KG1 (cell line): ENCODE measurements around the gene ARMC12.
A peak's percentile ranks its signal among the peaks of the same experiment; 100 is the strongest.
"Not testable (repeated sequence)": the region's sequence is repeated elsewhere in the genome, so short reads cannot be mapped to it uniquely, and the experiment has no call there.

Experiments used
- DNase-seq: peaks from one replicate; lab custom pipeline; 2025; lab: John Stamatoyannopoulos, UW

Gene ARMC12

DNA sequence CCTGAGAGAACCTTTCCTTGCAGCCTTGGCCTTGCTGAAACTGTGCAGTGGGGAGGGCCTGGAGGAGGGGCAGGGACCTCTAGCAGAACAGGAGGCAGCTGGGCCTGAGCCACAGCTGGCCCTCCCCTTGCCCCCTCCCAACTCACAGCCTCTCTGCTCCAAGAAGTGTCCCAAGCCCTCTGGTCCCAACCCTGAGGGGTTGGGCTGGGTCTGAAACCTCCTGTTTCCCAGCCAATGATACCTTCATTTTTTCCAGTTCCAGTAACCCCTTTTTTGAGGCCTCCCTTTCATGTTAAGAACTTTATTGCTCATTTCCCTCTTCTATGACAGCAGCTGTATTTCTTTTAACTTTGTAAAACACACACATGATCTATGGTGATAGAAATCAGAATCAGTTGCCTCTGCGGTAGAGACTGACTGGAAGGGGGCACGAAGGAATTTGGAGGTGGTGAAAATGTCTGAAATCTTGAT, 17.9 kb upstream of the ARMC12 start:
- DNase-seq, result peak; percentile 78

DNA sequence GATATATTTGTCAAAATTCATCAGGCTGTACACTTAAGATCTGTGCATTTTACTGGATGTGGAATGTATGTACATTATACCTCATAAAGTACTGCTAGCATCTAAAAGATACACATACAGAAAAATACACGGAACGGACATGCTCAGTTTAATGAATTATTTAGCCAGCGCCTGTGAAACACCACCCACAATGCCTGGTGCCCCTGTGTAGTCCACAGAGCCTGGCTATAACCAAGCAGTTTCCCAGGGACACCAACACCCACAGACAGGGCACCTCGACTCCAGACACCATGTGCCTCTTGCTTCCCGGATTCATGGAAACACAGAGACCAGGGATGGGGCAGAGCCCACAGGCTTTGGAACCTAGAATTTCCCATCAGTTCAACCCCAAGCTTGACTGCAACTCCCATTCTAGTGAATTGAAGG, 17.4 kb upstream of the ARMC12 start:
- peak; percentile 78 for DNase-seq

GRCh38 chr6:35719830-35720733, 16.8 kb upstream of the ARMC12 start:
- peak; percentile 72 for DNase-seq

DNA sequence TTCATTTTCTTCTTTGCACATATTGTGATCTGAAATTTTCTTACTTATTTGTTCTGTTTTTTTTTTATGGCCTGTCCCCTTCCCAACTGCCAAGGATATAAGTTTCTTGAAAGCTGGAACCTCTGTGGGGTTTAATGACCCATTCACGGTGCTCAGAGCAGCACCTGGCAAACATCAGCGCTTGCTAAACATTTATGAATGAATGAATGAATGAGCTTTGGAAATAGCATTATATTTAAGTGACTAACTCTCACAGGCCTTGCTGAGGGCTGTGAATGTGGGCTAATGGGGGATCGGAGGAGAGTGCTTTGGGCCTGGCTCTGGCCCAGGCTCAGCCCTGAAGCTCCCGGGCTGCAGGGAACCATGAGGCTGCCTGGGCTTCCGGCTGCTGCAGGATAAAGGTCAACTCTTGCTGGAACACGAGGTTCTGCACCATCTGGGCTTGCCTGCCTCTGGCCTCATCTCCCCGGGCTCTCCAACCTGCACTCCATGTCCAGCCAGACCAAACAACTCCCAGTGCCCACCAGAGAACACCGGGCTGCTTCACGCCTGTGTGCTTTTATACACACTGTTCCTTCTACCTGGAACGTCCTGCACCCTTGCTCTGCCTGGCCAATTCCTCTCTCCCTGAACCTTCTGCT, 14.6 kb upstream of the ARMC12 start:
- DNase-seq, result no peak

DNA sequence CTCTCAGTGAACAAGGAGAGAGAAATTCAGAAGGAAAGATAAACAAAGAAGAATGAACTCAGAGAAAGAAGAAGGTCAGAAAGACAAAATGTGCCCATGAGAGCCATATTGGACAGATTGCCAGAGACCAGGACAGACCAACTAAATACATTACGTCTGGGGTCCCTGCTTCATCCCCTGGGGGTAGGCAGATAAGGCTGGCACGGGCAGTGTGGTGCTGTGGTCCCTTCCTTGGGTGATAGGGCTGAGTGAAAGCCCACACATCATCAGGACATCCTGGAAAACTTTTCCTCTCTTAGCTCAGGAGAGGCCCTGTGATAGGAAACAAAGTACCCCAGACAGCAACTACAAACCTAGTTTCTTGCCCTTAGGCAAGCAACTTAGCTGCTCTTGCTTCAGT, 13.2 kb upstream of the ARMC12 start:
- DNase-seq, result no peak

- DNase-seq, result no peak
Observed at GRCh38 chr6:35724059-35724458, 12.8 kb upstream of the ARMC12 start.

- DNase-seq, result no peak
Observed at GRCh38 chr6:35724471-35724870, 12.4 kb upstream of the ARMC12 start.

DNA sequence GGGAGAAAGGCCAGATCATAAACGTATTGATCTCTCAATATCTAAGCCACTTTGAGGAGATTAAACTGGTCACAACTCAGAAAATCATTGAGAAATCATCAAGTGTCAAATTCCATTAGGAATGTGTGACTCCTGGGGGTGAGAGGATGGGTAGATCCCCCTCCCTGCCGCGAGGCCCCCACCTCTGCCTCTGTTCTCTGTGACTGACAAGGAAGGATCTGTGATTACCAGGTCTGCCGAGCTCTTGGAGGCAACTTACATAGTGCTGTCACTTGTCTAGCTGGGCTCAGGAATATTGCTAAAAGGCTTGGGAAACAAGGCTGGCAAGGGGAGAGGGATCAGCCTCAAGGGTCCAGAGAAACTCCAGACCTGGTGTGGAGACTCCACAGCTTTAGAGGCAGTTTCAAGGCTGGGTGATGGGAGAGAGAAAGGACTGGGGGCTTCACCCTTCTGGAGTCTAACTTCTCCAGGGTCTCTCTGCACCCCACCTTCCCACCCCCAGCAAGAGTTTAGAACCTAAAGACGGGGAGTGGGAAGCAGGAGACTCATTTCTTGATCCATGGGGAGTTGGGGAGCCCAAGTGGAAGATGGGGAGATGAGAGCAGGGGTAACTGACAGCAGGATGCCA, 11.6 kb upstream of the ARMC12 start:
- DNase-seq, result no peak

DNA sequence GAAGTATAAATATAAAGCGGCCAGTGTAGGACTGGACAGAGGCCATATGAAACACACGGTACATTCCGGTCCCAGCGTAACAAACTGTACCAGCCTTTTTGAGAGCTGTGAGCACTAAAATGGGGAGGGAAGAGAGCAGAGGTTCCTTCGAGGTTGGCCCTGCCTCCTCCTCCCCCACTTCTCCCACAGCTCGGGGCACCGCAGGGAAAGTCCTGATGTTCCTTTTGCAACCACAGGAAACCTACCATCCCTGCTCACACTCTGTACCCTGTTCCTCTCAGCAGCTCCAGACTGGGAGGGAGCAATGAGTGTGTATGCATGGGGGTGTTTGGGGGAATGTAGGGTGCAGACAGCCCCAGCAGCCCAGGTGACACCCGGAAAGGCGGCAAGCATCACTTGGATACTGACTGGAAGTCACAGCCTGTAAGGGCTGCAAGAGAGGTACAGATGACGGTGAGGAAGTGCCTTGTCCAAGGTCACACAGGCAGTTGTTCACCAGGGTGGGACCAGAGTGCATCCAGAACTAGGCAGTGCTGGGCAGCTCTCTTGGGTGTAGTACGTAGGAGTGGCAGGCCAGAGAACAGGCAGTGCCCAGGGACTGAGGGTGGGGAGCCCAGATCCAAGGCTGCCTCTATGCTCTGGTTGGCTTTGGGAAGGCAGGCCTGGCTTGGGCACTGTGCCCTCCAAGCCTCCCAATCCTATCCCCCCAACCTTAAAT, 11.0 kb upstream of the ARMC12 start:
- DNase-seq, result no peak

DNA sequence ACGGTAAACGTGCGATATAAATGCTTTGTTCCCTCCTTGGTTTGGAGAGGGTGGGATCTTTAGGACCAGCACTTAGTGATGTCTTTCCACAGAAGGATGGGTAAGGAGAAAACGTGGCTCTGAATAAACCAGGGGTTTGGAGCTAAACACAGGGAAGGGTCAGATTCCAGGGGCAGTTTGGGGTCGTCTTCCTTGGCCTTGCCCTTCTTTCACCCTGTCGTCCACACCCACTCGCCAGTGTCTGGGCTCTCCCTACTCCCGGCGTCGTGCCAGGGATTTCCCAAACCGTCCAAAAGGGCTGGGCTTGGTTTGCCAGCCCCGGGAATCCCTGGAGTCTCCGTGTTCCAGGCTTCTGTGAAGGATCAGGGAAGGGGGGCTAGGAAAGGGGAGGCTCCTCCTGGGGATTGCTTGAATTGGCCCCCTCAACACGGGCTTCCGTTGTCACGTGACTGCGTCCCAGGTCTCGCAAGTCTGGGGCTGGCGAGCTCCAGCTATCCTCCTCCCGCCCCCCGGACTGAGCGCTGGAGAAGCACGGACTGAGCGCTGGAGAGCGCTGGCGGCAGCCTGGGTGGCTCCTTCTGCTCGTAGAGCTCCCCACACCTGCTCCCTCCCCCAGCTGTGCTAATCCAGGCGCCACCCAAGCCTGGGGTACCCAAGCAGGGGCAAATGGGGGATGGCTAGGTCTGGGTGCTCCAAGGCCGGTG, 9.4 kb upstream of the ARMC12 start:
- DNase-seq, result no peak

GRCh38 chr6:35727935-35728682, 8.7 kb upstream of the ARMC12 start:
- DNase-seq, result peak; percentile 79

GRCh38 chr6:35728683-35729678, 7.9 kb upstream of the ARMC12 start:
- peak; percentile 74 for DNase-seq

DNA sequence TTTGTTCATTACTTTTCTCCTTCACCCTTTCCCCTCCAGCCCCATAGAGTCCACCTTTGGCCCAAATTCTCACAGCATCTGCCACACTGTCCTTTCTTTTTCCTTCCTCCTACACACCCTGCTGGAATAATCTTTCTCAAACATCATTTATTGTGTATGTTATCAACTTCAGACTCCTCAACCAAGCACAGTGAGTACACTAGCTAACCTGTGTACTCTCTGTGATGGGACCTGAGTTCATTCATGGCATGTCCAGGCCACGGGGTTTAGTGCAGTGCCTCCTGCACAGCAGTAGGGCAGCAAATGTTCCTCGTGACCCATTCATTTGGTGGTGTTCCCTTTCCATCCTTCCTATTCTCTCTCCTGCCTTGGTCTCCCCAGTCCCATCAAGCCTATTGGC, 7.1 kb upstream of the ARMC12 start:
- no peak for DNase-seq

DNA sequence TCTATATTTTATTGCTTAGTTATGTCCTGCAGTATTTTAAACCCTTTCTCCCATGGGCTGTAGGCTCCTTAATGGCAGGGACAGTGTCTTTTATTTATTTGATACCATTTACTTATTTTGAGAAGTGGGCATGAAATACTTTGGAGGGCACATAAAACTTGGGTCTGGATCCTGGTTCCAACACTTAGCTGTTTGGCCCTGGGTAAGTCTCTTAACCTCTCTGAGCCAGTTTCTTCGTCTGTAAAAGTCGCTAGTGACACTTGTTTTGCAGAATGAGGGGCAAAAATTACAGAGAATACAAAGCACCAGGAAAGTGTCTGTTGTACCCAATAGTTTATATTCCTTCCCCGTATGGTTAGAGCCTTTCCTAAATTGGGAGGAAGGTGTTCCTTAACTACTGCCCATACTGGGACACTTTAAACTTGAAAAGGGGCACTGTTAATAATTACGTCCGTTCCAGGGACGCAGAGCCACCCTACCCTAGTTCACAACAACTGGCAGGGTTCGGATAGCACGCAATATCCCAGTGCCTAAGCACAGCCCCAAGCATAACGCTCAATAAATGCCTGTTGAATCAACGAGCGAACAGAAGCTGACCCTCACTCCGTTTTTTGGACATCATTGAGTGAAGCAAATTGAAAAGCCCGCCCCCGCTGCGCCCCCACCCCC, 6.0 kb upstream of the ARMC12 start:
- DNase-seq, result no peak

DNA sequence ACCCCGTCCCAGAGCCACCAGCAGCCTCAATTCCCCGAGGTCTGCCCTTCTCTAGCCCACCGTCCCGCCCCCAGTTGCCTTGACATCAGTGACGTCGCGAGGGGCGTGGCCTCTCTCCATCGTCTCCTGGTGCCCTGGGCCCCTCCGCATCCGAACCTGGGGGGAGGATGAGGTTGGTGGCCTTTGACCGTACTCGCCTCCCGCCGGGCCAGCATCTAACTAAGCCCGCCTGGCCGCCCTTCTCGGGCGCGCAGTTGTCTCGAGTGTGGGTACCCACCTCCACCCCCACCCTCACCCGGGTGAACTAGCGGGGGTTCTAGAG, 5.5 kb upstream of the ARMC12 start:
- peak; percentile 64 for DNase-seq

DNA sequence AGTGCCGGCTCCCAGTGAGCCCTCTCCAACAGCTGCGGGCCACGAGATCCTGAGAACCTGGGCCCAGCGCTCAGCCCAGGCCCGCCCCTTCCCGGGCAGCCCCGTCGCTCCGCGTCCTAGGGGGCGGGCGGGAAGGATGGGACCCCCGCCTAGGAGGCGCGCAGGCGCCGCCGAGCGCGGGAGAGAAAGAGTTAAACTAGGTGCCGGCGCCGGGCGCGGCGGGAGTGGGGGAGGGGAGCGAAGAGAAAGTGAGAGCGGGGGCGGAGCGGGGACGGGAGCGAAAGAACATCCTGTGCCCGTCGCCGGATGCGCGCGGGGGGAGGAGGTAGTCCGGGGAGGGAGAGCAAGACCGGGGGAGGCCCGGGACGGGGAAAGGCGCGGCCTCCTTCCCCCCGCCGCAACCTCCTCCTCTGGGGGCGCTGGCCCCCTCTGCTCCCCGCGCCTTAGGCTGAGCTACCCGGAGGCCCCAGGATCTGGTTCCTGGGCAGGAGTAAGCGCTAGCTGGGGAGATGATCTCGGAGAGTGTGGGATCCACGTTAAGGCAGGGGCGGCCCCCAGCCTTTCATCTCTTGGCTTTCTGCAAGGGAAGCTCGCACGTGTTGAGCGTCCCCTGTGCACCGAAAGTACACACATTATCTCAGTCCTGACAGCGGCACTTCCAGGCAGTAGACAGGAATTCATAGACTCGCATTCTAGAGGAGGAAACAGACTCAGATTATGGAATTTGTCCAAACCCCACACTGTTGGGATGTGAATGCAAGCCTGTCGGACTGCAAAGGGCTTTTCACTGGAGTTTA, 4.9 kb upstream of the ARMC12 start:
- DNase-seq, result peak; percentile 93

DNA sequence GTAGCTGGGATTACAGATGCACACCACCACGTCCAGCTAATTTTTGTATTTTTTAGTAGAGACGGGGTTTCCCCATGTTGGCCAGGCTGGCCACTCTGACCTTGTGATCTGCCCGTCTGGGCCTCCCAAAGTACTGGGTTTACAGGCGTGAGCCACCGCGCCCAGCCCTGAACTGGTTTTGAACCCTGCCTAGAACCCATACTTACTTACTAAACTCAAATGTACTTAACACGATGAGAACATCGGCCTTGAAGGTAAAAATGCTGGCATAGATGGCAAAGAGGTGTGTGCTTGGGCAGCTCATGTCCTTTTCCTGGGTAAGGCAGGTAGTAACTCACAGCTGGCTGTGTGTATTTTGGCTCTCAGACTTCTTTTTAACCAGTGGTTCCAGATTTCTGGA, 3.2 kb upstream of the ARMC12 start:
- DNase-seq, result no peak

DNA sequence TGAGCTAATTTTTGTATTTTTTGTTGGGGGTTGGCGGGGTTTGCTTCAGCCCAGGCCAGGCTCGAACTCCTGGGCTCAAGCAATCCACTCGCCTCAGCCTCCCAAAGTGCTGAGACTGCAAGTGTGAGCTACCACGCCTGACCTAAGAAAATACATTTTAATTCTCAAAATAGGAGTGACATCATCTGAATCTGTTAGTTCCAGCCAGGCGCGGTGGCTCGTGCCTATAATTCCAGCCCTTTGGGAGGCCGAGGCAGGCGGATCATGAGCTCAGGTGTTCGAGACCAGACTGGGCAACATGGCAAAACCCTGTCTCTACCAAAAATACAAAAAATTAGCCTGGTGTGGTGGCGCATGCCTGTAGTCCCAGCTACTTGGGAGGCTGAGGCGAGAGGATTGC, 2.5 kb upstream of the ARMC12 start:
- DNase-seq, result not testable (repeated sequence)
